ENCODE data around the gene LONRF3.

DNA sequence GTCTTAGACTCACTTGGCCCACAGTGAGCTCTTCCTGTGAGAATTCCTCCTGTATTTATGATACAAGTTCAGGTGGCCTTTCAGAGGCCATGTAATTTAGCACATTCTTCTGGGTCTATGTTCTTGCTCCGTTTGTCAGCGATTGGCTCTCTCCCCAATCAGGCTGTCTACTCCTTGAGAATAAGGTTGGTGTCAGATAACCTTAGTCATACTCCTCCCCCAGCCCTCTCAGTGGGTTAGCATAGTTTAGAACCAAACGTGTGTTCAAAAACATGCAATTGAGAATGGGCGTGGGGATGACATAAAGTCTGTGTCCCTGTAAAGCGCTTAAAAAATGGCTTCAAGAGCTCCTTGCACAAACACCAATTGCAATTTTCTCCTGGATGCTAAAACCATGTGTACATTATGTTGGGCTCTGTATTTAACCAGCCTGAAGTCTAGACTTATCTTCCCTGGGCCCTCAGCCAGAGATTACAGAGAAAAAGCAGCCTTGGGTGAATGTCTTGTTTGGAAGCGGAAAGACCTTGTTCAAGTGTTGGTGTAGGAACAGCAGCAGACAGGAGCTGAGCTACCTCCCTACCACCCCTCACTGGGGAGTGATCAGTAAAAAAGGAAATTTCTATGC is 88.4 kb downstream of the LONRF3 start:
- TF ChIP-seq POLR2A (IDR thresholded peaks at IDR 0.05; ENCODE audit: low read depth, low read length) (no peak), POLR2AphosphoS5 (IDR thresholded peaks at IDR 0.05; ENCODE audit: low read depth, low read length) (no peak)

Measured in GM12891 (cell line).